Measurements from ENCODE around the gene CAPNS2. TPM values are rescaled to one million over a fixed set of nuclear protein-coding genes. Genes with fewer than 3 reads are reported as not detected.

The CAPNS2 gene
- polyA plus RNA-seq (2011; rRNA removed): 0.14 TPM in 1 of 2 replicates, not detected in the other
- polyA minus RNA-seq (2011; rRNA and poly(A)+ RNA removed): 1.1 and 1.3 TPM in 2 replicates

DNA sequence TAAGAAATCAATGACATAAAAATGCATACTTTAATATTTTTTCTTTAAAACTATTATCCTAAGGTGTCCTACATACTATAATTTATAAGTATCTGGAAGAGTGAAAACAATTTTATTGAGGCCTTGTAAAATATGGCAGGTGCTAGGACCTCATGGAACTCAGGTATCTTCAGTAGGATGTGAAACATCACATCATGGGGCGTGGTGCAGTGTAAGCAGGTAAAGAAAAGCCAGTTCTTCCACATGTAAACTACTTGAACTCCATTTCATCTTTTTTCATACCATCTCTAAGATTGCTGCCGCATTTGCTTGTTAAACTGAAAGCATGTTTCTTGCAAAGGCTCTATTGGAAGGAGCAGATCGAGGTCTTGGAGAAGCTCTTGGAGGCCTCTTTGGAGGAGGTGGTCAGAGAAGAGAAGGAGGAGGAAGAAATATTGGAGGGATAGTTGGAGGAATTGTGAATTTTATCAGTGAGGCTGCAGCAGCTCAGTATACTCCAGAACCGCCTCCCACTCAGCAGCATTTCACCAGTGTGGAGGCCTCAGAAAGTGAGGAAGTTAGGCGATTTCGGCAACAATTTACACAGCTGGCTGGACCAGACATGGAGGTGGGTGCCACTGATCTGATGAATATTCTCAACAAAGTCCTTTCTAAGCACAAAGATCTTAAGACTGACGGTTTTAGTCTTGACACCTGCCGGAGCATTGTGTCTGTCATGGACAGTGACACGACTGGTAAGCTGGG lies at the start of gene CAPNS2:
CAPNS2 (plus strand) TSS at position 253 of the 744 bp plus-strand sequence; CDS start at position 326, 73 bp downstream.
- H3K9me3 ChIP-seq (ENCODE audit: control insufficient read depth, insufficient read depth, low read length): no peaks in the 10 kb centered on the region
- no peaks in the 10 kb centered on the region for H3K27me3 ChIP-seq (ENCODE audit: control insufficient read depth, insufficient read depth, low read length)
- no peak for DNase-seq (ENCODE audit: low read depth, low spot score)
- H3K4me3 ChIP-seq (ENCODE audit: low read depth, low read length): no peak within 1 kb of the TSS
- CTCF ChIA-PET: interaction anchor here (1.3 to 5.6 kb wide), 3 partner anchors 10 to 135 kb away, joined by 4 to 40 read pairs (median 5); no protein-coding TSS in a partner anchor
- H3K27ac ChIP-seq (ENCODE audit: low read depth, low read length): no peak within 1 kb of the TSS
- POLR2A ChIA-PET: no interaction called here
- TF ChIP-seq, protein P1, sequence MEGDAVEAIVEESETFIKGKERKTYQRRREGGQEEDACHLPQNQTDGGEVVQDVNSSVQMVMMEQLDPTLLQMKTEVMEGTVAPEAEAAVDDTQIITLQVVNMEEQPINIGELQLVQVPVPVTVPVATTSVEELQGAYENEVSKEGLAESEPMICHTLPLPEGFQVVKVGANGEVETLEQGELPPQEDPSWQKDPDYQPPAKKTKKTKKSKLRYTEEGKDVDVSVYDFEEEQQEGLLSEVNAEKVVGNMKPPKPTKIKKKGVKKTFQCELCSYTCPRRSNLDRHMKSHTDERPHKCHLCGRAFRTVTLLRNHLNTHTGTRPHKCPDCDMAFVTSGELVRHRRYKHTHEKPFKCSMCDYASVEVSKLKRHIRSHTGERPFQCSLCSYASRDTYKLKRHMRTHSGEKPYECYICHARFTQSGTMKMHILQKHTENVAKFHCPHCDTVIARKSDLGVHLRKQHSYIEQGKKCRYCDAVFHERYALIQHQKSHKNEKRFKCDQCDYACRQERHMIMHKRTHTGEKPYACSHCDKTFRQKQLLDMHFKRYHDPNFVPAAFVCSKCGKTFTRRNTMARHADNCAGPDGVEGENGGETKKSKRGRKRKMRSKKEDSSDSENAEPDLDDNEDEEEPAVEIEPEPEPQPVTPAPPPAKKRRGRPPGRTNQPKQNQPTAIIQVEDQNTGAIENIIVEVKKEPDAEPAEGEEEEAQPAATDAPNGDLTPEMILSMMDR (IDR thresholded peaks at IDR 0.05; ENCODE audit: low read depth, low read length): no peak

DNA sequence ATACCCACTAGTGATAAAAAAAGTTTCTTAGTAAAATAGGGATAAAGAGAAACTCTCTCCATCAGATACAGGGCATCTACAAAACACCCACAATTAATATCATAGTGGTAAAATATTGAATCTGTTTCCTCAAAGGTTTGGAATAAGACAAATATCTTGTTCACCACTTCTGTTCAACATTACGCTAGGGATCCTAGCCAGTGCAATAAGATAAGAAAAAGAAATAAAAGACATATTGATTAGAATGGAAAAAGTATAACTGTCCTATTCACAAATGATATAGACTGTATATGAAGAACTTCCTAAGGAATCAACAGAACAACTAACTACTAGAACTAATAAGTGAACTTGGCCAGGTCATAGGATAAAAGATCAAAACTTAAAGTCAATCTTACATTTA lies 44.7 kb upstream of the CAPNS2 start:
- Histone ChIP-seq H3K27me3 (ENCODE audit: control insufficient read depth, insufficient read depth, low read length) (no peaks in the 10 kb centered on the region), H3K4me3 (ENCODE audit: low read depth, low read length) (no peak overlapping the region), H3K9me3 (ENCODE audit: control insufficient read depth, insufficient read depth, low read length) (no peaks in the 10 kb centered on the region), H3K27ac (ENCODE audit: low read depth, low read length) (no peak overlapping the region)
- no peak for DNase-seq (ENCODE audit: low read depth, low spot score)
- TF ChIP-seq, protein P1 (IDR thresholded peaks at IDR 0.05; ENCODE audit: low read depth, low read length): no peak
- ChIA-PET CTCF (no interaction called here), POLR2A (no interaction called here)

DNA sequence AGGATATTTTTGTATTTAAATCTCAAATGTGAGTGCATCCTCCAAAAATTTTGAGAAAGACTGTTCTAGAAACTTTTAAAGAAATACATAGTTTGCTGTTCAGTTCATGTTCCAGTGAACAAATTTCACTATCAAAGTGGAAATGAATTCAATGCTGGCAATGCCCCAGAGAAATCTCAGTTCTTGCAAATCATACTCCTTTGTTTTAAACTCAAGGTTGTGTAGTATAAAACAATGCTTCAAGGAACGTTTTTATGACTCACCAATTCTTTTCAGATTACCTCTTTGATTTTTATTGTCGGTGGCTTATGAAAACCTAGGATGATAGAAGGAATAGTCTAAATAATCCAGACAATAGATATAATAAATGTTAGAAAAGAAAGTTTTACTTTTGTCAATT lies 40.0 kb upstream of the CAPNS2 start:
- Histone ChIP-seq H3K27ac (ENCODE audit: low read depth, low read length) (no peak overlapping the region), H3K4me3 (ENCODE audit: low read depth, low read length) (no peak overlapping the region), H3K27me3 (ENCODE audit: control insufficient read depth, insufficient read depth, low read length) (no peaks in the 10 kb centered on the region), H3K9me3 (ENCODE audit: control insufficient read depth, insufficient read depth, low read length) (no peaks in the 10 kb centered on the region)
- CTCF ChIA-PET: no interaction called here
- no peak for DNase-seq (ENCODE audit: low read depth, low spot score)
- TF ChIP-seq, protein P1 (IDR thresholded peaks at IDR 0.05; ENCODE audit: low read depth, low read length): no peak
- POLR2A ChIA-PET: no interaction called here

DNA sequence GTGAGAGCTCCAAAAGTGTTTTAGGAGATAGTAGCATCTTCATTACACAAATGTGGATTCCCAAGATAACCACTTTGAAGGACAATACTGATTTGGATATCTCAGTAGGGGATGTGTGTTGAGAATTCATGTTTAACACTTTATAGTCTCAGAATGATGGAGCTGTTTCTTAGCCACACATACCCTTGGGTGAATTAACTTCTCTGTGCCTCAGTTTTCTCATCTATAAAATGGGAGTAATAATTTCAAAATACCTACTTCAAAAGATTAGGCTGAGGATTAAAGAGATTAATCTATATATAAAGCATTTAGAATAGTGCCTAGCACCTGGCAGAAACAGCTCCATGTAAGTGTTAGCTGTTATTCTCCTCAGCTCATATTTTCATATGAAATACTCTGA lies 38.6 kb upstream of the CAPNS2 start:
- H3K27ac ChIP-seq (ENCODE audit: low read depth, low read length): no peak overlapping the region
- H3K4me3 ChIP-seq (ENCODE audit: low read depth, low read length): no peak overlapping the region
- ChIA-PET POLR2A (interaction anchor here (1.1 kb wide), 1 partner anchor 13 kb away, joined by 3 read pairs; no protein-coding TSS in a partner anchor), CTCF (interaction anchor here (1.0 to 6.5 kb wide), 5 partner anchors 23 to 84 kb away, joined by 3 to 57 read pairs (median 3); no protein-coding TSS in a partner anchor)
- no peaks in the 10 kb centered on the region for H3K9me3 ChIP-seq (ENCODE audit: control insufficient read depth, insufficient read depth, low read length)
- DNase-seq (ENCODE audit: low read depth, low spot score): no peak
- TF ChIP-seq, protein P1 (IDR thresholded peaks at IDR 0.05; ENCODE audit: low read depth, low read length): no peak
- no peaks in the 10 kb centered on the region for H3K27me3 ChIP-seq (ENCODE audit: control insufficient read depth, insufficient read depth, low read length)

DNA sequence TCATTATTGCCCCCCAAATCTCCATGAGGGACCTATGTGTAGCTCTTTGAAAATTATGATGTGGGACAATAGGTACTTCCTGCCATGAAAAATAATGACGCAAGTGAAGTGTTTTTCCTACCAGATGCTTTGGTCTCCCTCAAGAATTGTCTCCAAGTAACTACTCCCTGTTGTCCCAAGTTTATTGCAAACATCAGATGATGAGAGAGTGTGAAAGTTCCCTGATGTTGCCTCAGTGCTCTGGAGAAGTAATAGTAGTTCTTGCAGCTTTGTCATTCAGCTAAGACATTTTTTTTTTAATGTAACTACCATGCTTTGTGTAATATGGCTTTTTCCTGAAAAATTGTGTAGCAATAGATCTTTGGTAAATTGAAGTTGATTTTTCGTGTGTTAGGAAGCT lies 37.5 kb upstream of the CAPNS2 start:
- DNase-seq (ENCODE audit: low read depth, low spot score): no peak
- H3K9me3 ChIP-seq (ENCODE audit: control insufficient read depth, insufficient read depth, low read length): no peaks in the 10 kb centered on the region
- no peak overlapping the region for H3K27ac ChIP-seq (ENCODE audit: low read depth, low read length)
- TF ChIP-seq, protein P1 (IDR thresholded peaks at IDR 0.05; ENCODE audit: low read depth, low read length): no peak
- no peaks in the 10 kb centered on the region for H3K27me3 ChIP-seq (ENCODE audit: control insufficient read depth, insufficient read depth, low read length)
- CTCF ChIA-PET: interaction anchor here (1.2 to 6.5 kb wide), 2 partner anchors 63 to 85 kb away, joined by 3 to 57 read pairs; no protein-coding TSS in a partner anchor
- POLR2A ChIA-PET: no interaction called here
- H3K4me3 ChIP-seq (ENCODE audit: low read depth, low read length): no peak overlapping the region

Data from AG04450 (cell line).